WTC11 (cell line): ENCODE measurements around the gene SGMS1. TPM values are rescaled to one million over a fixed set of nuclear protein-coding genes. Genes with fewer than 3 reads are reported as not detected.
"Not testable (repeated sequence)": the region's sequence is repeated elsewhere in the genome, so short reads cannot be mapped to it uniquely, and the experiment has no call there.

Experiments
- ATAC-seq: fragments of 200-7000 bp; cut with Tn5 transposase; 2 replicates; pipeline ENCODE4 v1.10.0; 2021; ENCODE audit warnings: mild to moderate bottlenecking, moderate library complexity
- CTCF ChIA-PET: fragments of 300-600 bp; sonication (Branson Sonifier 250); formaldehyde crosslinking; loops from one replicate; lab custom pipeline; 2021; ENCODE audit warnings: antibody characterized with exemption; lab: Charles Lee
- POLR2A ChIA-PET: fragments of 350-600 bp; sonication (Branson Sonifier 250); formaldehyde crosslinking; loops from one replicate; lab custom pipeline; 2021; ENCODE audit warnings: antibody characterized with exemption; lab: Charles Lee
- DNase-seq: peaks from one replicate; pipeline ENCODE4 v3.0.0; 2021; ENCODE audit warnings: low spot score
- H3K27ac Mint-ChIP-seq: 2 replicates; pipeline ENCODE4 v1.8.0; 2021; ENCODE audit warnings: mixed read lengths
- H3K27me3 Mint-ChIP-seq: 2 replicates; pipeline ENCODE4 v1.8.0; 2021; ENCODE audit warnings: low read depth, mild to moderate bottlenecking, moderate library complexity, mixed read lengths
- H3K36me3 Mint-ChIP-seq: 2 replicates; pipeline ENCODE4 v1.8.0; 2021; ENCODE audit warnings: mixed read lengths
- H3K4me1 Mint-ChIP-seq: 2 replicates; pipeline ENCODE4 v1.8.0; 2022; ENCODE audit warnings: mixed read lengths
- H3K4me3 Mint-ChIP-seq: 2 replicates; pipeline ENCODE4 v1.8.0; 2021; ENCODE audit warnings: mild to moderate bottlenecking, moderate library complexity, mixed read lengths
- H3K9me3 Mint-ChIP-seq: 2 replicates; pipeline ENCODE4 v1.8.0; 2021; ENCODE audit warnings: mixed read lengths
- ATF1 ChIP-seq: sonication (generic); formaldehyde crosslinking; IDR thresholded peaks from 2 replicates; pipeline ENCODE4 v1.8.1; 2023; ENCODE audit warnings: mild to moderate bottlenecking, moderate library complexity, missing genetic modification reagents
- ATF3 ChIP-seq: sonication (generic); formaldehyde crosslinking; conservative IDR thresholded peaks from 2 replicates; pipeline ENCODE4 v1.8.1; 2022; ENCODE audit warnings: mild to moderate bottlenecking, missing genetic modification reagents
- CBFB ChIP-seq: sonication (generic); formaldehyde crosslinking; IDR thresholded peaks from 2 replicates; pipeline ENCODE4 v1.8.1; 2022; ENCODE audit warnings: mild to moderate bottlenecking, low read depth, missing genetic modification reagents
- CTCF ChIP-seq: fragments of 200-600 bp; IDR thresholded peaks from 2 replicates; pipeline ENCODE4 v1.8.0; 2022; ENCODE audit warnings: antibody characterized with exemption
- ELF4 ChIP-seq: sonication (generic); formaldehyde crosslinking; IDR thresholded peaks from 2 replicates; pipeline ENCODE4 v1.8.1; 2022; ENCODE audit warnings: low read depth, mild to moderate bottlenecking, moderate library complexity, missing genetic modification reagents
- GABPB1 ChIP-seq: sonication (generic); formaldehyde crosslinking; IDR thresholded peaks from 2 replicates; pipeline ENCODE4 v1.8.1; 2023; ENCODE audit warnings: mild to moderate bottlenecking, missing genetic modification reagents
- GRHL2 ChIP-seq: fragments of 250-450 bp; sonication (Bioruptor Pico); IDR thresholded peaks from 2 replicates; pipeline ENCODE4 v1.8.0; 2022; ENCODE audit warnings: mild to moderate bottlenecking, moderate library complexity; ENCODE audit not compliant: insufficient replicate concordance, severe bottlenecking
- JAZF1 ChIP-seq: fragments of 250-450 bp; sonication (Bioruptor Pico); IDR thresholded peaks from 2 replicates; pipeline ENCODE4 v1.9.0; 2021; ENCODE audit warnings: moderate library complexity, mild to moderate bottlenecking, inconsistent platforms
- JUN ChIP-seq: sonication (generic); formaldehyde crosslinking; IDR thresholded peaks from 2 replicates; pipeline ENCODE4 v1.8.0; 2023; ENCODE audit warnings: mild to moderate bottlenecking, missing genetic modification reagents
- NR3C1 ChIP-seq: sonication (generic); formaldehyde crosslinking; conservative IDR thresholded peaks from 2 replicates; pipeline ENCODE4 v1.8.1; 2023; ENCODE audit warnings: low read depth, mild to moderate bottlenecking, missing genetic modification reagents
- SP1 ChIP-seq: sonication (generic); formaldehyde crosslinking; conservative IDR thresholded peaks from 2 replicates; pipeline ENCODE4 v1.8.1; 2022; ENCODE audit warnings: missing genetic modification reagents
- TP53 ChIP-seq: sonication (generic); formaldehyde crosslinking; IDR thresholded peaks from 2 replicates; pipeline ENCODE4 v1.8.1; 2023; ENCODE audit warnings: mild to moderate bottlenecking, missing genetic modification reagents
- ZMAT4 ChIP-seq: fragments of 250-450 bp; sonication (Bioruptor Pico); IDR thresholded peaks from 2 replicates; pipeline ENCODE4 v1.9.0; 2021; ENCODE audit warnings: mild to moderate bottlenecking
- ZNF671 ChIP-seq: fragments of 250-450 bp; sonication (Bioruptor Pico); IDR thresholded peaks from 2 replicates; pipeline ENCODE4 v1.8.0; 2021; ENCODE audit warnings: mild to moderate bottlenecking
- total RNA-seq: library from RNA; stranded (reverse); gene quantifications from 3 replicates; pipeline ENCODE4 v1.2.3, GENCODE V29; 2021
- TF ChIP-seq, protein P1 (sequence below): fragments of 250-450 bp; sonication (Bioruptor Pico); IDR thresholded peaks from 2 replicates; pipeline ENCODE4 v1.8.0; 2021; ENCODE audit warnings: mild to moderate bottlenecking
- TF ChIP-seq, protein P2 (sequence below): sonication (generic); formaldehyde crosslinking; IDR thresholded peaks from 2 replicates; pipeline ENCODE4 v1.8.1; 2023; ENCODE audit warnings: mild to moderate bottlenecking, moderate library complexity, missing genetic modification reagents

The SGMS1 gene
- total RNA-seq, 1 experiment from 2014 or later, result 13.2 TPM

DNA sequence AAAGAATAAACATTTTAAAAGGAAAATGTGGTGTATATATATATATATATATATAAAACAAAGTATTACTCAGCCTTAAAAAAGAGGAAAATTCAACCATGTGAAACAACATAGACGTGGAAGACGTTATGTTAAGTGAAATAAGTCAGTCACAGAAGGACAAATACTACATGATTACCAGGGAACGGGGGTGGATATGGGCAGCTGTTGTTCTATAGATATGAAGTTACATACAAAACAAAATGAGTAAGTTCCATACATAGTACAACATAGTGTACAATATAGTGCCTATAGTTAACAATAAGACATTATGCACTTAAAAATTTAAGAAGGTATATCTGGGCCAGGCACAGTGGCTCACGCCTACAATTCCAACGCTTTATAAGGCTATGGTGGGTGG, 48.8 kb downstream of the SGMS1 start:
- TF ChIP-seq GRHL2 (CRISPR knock-in tag) (no peak), ZMAT4 (CRISPR knock-in tag) (no peak), TP53 (CRISPR knock-in tag) (no peak), ZNF671 (CRISPR knock-in tag) (no peak), JUN (no peak), ATF1 (no peak), JAZF1 (CRISPR knock-in tag) (no peak), ATF3 (no peak), SP1 (CRISPR knock-in tag) (no peak), ELF4 (CRISPR knock-in tag) (no peak)
- TF ChIP-seq, protein P1, sequence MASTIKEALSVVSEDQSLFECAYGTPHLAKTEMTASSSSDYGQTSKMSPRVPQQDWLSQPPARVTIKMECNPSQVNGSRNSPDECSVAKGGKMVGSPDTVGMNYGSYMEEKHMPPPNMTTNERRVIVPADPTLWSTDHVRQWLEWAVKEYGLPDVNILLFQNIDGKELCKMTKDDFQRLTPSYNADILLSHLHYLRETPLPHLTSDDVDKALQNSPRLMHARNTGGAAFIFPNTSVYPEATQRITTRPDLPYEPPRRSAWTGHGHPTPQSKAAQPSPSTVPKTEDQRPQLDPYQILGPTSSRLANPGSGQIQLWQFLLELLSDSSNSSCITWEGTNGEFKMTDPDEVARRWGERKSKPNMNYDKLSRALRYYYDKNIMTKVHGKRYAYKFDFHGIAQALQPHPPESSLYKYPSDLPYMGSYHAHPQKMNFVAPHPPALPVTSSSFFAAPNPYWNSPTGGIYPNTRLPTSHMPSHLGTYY, result no peak
- H3K4me1 Mint-ChIP-seq, result peaks cover 79% of the 10 kb centered on the region

GRCh38 chr10:50574305-50574704, 49.5 kb downstream of the SGMS1 start:
- Mint-ChIP-seq H3K27ac (no peak overlapping the region; the same call in 1 of the 2 replicates), H3K9me3 (no peaks in the 10 kb centered on the region), H3K4me3 (no peak overlapping the region), H3K27me3 (no peaks in the 10 kb centered on the region), H3K4me1 (peaks cover 76% of the 10 kb centered on the region), H3K36me3 (no peaks in the 10 kb centered on the region)
- ChIA-PET CTCF (no interaction called here), POLR2A (no interaction called here)
- no peak for DNase-seq
- peak; percentile 70 for ATAC-seq
- TF ChIP-seq ELF4 (CRISPR knock-in tag) (no peak), CTCF (0 out of 2 replicates have a peak, but pooled peaks have one; percentile 18), NR3C1 (CRISPR knock-in tag) (no peak), CBFB (CRISPR knock-in tag) (no peak), ATF1 (no peak)

More for the DNA sequence above, 48.8 kb downstream of the SGMS1 start:
- no peaks in the 10 kb centered on the region for H3K36me3 Mint-ChIP-seq
- H3K9me3 Mint-ChIP-seq, result no peaks in the 10 kb centered on the region
- no peaks in the 10 kb centered on the region for H3K27me3 Mint-ChIP-seq
- H3K27ac Mint-ChIP-seq, result no peak overlapping the region
- H3K4me3 Mint-ChIP-seq, result no peak overlapping the region
- no peak for ATAC-seq
- CTCF ChIA-PET, result no interaction called here
- DNase-seq, result no peak
- POLR2A ChIA-PET, result no interaction called here

DNA sequence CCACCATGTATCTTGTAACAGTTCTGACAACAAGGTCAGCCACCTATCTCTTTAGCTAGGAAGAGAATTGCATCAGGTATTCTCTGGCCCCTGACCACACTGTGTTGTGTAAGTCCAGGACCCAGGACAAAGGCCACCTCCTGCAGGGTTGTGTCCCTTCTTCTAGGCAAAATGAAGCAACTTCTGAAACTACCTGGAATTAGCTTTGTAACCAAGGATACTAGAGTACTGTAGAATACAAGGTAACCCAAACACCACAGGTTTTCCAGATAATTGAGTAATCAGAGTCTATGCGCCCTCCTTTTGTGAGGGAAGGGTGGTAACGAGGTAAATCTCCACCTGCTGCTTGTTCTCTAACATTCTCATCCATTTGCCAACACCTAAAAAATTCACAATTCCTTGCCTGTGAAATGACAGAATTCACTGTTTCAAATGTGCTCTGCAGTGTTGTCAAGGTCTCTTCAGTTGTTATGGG, 51.7 kb downstream of the SGMS1 start:
- peaks cover 68% of the 10 kb centered on the region for H3K4me1 Mint-ChIP-seq
- ChIA-PET POLR2A (interaction anchor here (1.5 kb wide), 1 partner anchor 52 kb away, joined by 4 read pairs; no protein-coding TSS in a partner anchor), CTCF (no interaction called here)
- no peak overlapping the region for H3K4me3 Mint-ChIP-seq
- ATAC-seq (peak; percentile 25), DNase-seq (no peak)
- no peaks in the 10 kb centered on the region; the same call in 1 of the 2 replicates for H3K36me3 Mint-ChIP-seq
- no peaks in the 10 kb centered on the region for H3K27me3 Mint-ChIP-seq
- TF ChIP-seq GABPB1, result peak; percentile 100
- TF ChIP-seq, protein P2, sequence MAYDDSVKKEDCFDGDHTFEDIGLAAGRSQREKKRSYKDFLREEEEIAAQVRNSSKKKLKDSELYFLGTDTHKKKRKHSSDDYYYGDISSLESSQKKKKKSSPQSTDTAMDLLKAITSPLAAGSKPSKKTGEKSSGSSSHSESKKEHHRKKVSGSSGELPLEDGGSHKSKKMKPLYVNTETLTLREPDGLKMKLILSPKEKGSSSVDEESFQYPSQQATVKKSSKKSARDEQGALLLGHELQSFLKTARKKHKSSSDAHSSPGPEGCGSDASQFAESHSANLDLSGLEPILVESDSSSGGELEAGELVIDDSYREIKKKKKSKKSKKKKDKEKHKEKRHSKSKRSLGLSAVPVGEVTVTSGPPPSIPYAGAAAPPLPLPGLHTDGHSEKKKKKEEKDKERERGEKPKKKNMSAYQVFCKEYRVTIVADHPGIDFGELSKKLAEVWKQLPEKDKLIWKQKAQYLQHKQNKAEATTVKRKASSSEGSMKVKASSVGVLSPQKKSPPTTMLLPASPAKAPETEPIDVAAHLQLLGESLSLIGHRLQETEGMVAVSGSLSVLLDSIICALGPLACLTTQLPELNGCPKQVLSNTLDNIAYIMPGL (CRISPR knock-in tag), result no peak
- peak overlapping the region; percentile 22; the same call in 1 of the 2 replicates for H3K27ac Mint-ChIP-seq
- H3K9me3 Mint-ChIP-seq, result peaks cover 3% of the 10 kb centered on the region; the same call in 1 of the 2 replicates

GRCh38 chr10:50568750-50569149, 55.0 kb downstream of the SGMS1 start:
- H3K27me3 Mint-ChIP-seq, H3K36me3 Mint-ChIP-seq, CTCF ChIA-PET, DNase-seq, H3K27ac Mint-ChIP-seq, POLR2A ChIA-PET, H3K9me3 Mint-ChIP-seq, ATAC-seq, H3K4me3 Mint-ChIP-seq: not testable (repeated sequence)
- peaks cover 78% of the 10 kb centered on the region for H3K4me1 Mint-ChIP-seq
